ENCODE results near the gene SCART1.
"Not testable (repeated sequence)": the region's sequence is repeated elsewhere in the genome, so short reads cannot be mapped to it uniquely, and the experiment has no call there.

SCART1 gene

GRCh38 chr10:133456041-133456951, 2.6 kb downstream of the SCART1 start:
- no peak for DNase-seq

- DNase-seq: no peak
These were observed 3.5 kb downstream of the SCART1 start for GRCh38 chr10:133457100-133457841.

GRCh38 chr10:133458021-133458709, 4.4 kb downstream of the SCART1 start:
- DNase-seq: no peak

- DNase-seq: no peak
These were observed 5.1 kb downstream of the SCART1 start for GRCh38 chr10:133458710-133459453.

GRCh38 chr10:133459454-133460207, 5.9 kb downstream of the SCART1 start:
- no peak for DNase-seq

- DNase-seq: no peak
These were observed 6.5 kb downstream of the SCART1 start for GRCh38 chr10:133460208-133460769.

GRCh38 chr10:133461027-133461426, 7.3 kb downstream of the SCART1 start:
- no peak for DNase-seq

GRCh38 chr10:133461841-133462240, 8.1 kb downstream of the SCART1 start:
- DNase-seq: no peak

GRCh38 chr10:133462512-133463305, 9.0 kb downstream of the SCART1 start:
- DNase-seq: no peak

- no peak for DNase-seq
These were observed 10.9 kb downstream of the SCART1 start for GRCh38 chr10:133464582-133465031.

GRCh38 chr10:133465191-133465949, 11.6 kb downstream of the SCART1 start:
- DNase-seq: no peak

- no peak for DNase-seq
These were observed 12.3 kb downstream of the SCART1 start for GRCh38 chr10:133465950-133466474.

- no peak for DNase-seq
These were observed 13.0 kb downstream of the SCART1 start for GRCh38 chr10:133466683-133467275.

GRCh38 chr10:133467286-133467911, 13.7 kb downstream of the SCART1 start:
- no peak for DNase-seq

GRCh38 chr10:133469205-133469604, 15.5 kb downstream of the SCART1 start:
- not testable (repeated sequence) for DNase-seq

- no peak for DNase-seq
These were observed 17.8 kb downstream of the SCART1 start for GRCh38 chr10:133471300-133472109.

GRCh38 chr10:133473270-133473669, 19.5 kb downstream of the SCART1 start:
- no peak for DNase-seq

GRCh38 chr10:133474027-133474426, 20.3 kb downstream of the SCART1 start:
- no peak for DNase-seq
